ENCODE data around the gene GLDC.

- TF ChIP-seq FOXM1 (IDR thresholded peaks at IDR 0.05; ENCODE audit: borderline replicate concordance) (no peak), LEF1 (IDR thresholded peaks at IDR 0.05; ENCODE audit: borderline replicate concordance) (no peak), BHLHE40 (IDR thresholded peaks at IDR 0.05; ENCODE audit: borderline replicate concordance) (no peak), ARNT (IDR thresholded peaks at IDR 0.05) (no peak)
Measured at GRCh38 chr9:6562871-6563430, 82.6 kb downstream of the GLDC start.
